HG03460 (cell line): ENCODE results near the gene NFYC.

Source experiments
- ATAC-seq: cut with Tn5 transposase; IDR thresholded peaks from one replicate; pipeline ENCODE4 v1.9.1; 2021; ENCODE audit not compliant: unreplicated experiment

NFYC gene

DNA sequence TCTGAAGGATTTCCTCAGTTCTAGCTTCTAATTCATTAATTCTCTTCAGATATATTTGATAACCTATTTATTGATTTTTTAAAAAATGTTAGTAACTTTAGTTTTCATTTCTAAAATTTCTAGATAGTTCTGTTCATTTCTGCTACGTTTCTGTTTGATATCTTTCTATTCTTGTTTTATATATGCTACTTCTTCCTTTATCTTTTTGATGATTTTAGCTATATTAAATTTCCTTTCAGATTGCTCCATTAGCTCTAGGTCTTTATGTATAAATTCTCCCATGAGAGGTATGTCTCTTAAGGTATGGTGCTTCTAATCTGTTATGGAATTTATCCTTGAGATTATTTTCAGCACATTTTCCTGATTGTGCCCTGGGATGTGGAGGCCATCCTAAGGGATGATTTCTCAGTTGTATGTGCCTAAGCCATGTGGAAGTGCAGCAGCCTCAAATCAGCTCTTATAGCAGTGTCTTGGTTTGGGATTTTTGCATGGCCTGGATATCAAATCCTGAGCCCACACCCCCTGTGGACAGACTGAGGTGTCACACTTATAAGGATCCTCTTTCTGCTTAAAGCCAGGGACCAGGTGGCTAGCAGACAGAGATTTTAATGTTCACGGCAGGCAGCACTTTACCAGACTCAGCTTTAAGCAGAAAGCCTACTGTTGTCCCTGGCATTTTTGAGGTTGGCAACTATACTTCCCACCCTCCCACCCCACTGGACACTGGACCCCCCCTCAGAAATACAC lies 85.9 kb downstream of the NFYC start:
- no peak for ATAC-seq

GRCh38 chr1:40780678-40781607 lies 89.4 kb downstream of the NFYC start:
- ATAC-seq, result no peak

GRCh38 chr1:40781608-40781971 lies 90.1 kb downstream of the NFYC start:
- ATAC-seq, result no peak

DNA sequence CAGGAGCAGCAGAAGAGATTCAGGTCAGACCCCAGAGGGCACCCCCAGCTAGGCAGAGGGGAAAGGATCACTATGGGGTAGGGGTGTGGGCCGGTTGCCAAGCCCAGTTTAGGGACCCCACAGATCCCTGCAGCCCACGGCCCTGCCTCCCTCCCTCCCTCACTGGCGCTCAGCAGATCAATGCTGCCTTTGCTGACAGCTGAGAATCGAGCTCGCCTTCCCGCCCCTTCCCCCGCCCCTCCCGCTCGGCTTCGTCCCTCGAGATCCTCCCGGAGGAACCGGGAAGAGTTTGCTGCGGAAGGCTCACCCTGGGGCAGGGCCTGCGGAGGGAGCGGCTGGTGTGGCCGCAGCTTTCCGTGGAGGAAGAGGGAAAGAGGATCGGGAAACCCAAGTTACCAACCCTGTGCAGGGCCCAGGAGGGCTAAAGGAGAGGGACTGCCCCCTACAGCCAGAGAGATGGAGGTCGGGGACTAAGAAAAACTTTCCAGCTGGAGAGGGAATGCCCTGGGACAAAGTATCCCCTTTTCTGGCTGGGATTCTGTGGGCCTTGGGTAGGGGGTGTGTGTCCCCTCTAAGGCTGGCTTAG lies 91.0 kb downstream of the NFYC start:
- no peak for ATAC-seq

DNA sequence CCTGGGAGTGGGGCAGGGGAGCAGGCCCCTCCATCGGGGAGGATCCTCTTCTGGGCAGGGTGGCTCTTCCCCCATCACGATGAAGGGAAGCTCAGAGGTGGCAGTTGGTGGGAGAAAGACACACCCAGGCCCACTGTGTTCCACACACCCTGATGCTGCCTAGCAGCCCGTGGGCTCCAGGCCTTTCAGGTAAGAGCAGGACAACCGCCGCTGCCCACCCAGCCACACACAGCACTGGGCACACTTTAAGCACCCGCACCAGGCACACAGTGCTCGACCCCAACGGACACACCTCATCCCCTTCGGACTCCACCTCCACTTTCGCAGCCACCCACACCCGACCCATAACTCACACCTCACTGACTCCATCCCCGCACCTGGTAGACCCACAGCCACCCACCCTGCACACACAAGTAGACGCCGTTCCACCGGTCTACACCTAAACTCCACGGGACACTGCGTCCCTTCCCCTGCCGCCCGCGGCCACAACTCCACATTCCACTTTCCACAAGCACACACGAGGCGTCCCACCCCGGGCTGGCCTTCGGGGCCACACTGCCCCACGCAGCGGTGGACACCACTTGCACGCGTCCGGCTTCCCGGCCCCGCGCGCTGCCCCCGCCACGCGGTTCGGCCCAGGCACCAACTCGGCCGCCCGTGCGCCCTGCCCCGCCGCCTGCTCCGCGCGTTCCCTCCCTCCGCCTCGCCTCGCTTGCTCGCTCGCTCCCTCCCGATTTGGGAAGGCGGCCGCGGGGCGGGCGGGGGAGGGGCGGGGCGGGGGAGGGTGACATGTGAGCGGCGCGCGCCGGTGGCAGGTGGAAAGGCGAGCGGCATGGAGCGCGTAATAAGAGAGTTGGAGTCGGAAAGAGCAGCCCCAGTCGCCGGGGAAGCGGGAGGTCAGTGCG lies 91.7 kb downstream of the NFYC start, which contains the start of gene KCNQ4:
Gene KCNQ4, plus strand, starts transcription at position 787 of the 905 bp plus-strand sequence. CDS start 307 bp downstream, outside the sequence.
- no peak for ATAC-seq

DNA sequence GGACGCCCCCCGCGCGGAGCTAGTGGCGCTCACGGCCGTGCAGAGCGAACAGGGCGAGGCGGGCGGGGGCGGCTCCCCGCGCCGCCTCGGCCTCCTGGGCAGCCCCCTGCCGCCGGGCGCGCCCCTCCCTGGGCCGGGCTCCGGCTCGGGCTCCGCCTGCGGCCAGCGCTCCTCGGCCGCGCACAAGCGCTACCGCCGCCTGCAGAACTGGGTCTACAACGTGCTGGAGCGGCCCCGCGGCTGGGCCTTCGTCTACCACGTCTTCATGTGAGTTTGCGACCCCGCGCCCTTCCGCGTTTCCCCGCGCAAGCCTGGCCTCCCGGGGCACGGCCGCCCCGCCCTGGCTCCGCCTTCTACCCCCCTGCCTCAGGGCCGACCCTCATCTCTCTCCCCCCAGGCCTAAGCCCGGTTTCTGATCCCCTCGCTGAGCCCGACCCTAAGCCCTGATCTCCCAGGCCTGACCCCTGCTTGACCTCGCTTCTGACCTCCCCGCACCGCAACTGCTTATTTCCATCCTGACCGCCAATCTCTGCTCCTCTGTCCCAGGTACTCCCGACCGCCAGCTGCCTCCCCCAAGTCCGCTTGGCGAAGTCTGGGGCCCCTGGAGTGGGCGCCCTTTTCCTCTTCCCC lies 92.8 kb downstream of the NFYC start:
- no peak for ATAC-seq

DNA sequence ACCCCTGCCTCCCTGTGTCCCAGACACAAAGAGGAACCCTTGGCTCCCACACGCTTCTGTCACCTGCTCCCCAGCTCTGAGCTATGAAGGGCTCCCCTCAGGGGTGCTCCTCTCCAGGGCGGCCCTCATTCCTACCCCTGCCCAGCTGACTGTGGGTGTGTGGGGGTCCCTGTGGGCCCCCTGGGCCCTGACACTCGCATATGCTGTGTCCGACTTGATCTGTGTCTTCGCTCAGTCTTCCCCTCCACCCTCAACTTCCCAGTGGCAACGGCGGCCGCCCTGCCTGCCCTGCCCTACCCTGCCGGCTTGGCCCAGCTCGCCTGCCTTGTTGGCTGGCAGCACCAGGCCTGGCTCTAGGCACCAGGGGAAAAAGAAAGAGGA lies 93.3 kb downstream of the NFYC start:
- no peak for ATAC-seq

- no peak for ATAC-seq
Observed at GRCh38 chr1:40785446-40785845, 93.9 kb downstream of the NFYC start.

DNA sequence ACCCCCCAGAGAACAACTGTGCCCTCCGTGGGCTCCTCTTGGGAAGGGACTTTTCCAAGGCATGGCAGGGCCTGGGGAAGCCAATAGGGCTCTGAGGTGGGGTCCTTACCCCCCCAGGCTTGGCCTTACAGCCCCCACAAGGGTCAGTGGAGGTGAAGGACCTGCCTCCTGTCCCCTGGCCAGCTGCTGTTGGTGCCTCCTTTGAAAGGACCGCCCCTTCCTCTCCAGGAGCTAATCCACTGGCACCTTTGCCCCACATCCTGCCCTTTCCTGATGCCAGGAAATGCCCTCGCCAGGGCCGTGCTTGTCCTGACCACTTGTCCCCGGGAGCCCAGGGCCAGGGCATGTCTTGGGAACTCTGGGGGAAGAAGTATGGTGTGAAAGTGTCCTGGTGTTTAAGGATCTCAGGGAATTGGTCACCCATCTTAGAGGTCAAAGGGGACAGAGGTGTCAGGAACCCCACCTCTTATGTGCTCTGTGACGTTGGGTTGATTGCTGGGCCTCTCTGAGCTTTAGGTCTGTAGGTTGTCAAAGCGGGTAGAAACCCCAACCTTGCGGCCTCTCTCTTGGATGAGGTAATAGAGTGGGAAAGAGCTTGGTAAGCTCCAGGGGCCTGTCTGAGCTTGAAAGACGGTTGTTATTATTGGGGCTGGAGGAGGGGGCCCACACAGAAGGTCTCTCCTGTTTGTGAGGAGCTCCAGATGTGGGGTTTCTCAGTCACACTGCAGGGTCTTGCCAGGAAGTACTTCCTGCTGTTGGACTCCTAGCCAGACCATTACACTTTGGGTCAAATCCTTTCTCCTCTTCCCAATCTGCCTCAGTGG lies 94.9 kb downstream of the NFYC start:
- no peak for ATAC-seq

DNA sequence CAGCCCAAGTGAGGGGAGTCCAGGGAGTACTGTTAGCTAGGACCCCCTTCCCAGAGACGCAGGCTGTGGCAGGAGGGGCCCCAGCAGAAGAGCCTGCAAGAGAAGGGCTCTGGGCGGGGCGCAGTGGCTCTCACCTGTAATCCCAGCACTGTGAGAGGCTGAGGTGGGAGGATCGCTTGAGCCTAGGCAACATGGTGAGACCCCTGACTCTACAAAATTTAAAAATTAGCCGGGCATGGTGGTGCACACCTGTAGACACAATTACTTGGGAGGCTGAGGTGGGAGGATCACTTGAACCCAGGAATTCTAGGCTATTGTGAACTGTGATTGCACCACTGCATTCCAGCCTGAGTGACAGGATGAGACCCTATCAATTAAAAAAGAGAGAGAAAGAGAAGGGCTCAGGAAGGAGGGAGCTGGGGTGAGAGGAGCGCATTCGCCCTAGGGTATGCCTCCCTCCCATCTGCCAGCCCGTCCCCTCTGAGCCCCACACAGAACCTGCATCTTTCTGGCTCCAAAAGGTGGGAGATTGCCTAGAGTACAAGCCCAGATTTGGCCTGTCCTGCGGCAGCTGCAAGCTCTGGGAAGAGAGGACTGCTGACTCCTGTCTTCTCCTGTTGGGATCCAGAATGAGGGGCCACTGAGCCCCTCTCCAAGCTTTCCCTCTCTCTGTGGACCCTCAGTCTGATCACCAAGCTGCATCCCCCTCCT lies 95.6 kb downstream of the NFYC start:
- no peak for ATAC-seq

DNA sequence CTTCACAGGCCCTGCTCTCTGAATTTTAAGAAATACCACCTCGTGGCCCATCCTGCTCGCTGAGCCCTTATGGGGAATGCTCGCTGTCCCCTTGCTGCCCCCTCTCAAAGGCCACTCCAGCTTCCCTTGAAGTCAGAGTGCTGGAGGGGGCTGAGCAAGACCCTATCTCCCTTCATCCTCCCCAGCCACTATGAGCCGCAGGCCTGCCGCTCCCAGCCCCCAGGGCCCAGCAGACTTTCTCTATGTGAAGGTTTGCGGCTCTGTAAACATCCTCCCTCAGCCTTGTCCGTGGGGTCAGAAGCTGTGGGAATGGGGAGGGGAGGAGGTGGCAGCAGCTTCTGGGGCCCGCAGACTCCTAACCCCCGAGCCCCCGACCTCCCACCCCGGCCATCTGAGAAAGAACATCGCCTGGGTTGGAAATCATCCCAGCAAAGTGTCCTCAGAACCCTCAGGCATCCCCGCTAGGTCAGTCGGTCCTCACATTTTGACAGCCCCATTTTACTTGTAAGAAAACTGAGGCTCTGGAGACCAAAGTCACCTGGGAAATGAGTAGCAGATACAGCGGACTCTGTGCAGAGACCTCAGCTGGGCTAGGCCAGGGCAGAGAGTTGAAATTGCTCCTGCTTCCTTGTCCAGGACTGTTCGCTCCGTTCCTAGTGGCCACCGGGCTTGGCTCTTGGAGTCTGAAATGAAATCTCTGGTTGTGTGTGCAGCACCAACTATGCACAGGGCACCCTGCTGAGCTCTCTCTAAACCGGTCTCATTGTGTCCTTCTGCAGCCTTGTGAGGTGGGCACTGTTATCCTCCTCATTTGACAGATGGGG lies 96.4 kb downstream of the NFYC start:
- no peak for ATAC-seq

DNA sequence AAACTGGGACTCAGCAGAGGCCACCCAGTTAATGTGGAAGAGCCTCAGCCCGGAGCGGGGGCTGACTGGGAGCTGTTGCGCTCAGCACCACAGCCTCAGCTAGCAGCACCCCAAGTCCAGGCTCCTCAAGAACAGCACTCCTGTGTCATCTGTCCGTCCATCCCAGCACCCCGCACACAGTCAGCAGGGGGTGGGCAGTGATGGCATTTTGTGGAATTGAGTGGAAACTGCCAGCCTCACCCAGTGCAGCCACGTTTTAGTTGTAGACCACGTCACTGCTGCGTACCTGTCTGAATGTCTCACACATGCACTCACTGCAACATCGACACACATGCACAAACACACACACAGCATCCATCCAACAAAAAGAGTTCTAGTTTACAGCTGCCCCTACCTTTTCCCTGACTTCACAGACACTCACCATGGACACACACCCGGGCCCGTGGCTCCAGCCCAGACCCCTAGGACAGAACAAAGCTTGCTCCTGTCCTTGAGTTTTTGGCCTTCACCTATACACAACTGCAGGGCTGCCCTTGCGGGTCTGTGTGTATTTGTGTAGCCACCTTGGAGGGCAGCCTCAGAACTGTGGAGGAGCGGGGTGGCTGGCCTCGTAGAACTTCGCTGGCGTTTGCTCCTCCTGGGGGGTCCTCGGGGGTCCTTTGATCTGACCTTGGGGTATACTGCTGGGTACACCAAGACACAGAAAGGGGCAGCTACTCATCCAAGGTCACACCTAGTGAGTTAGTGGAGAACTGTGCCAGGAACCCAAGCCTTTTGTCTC lies 97.2 kb downstream of the NFYC start:
- no peak for ATAC-seq

DNA sequence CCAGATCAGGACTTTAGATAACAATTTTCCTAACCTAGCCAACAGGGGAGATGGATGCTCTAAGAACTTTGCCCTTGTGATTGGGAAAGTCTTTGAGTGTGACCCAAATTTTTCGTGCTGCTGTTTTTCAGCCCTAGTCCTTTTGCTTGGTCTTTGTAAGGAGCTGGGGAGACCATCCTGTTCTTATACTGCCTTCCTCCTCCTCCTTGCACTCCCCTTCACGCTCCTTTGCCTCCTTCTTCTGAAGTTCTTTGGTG lies 97.8 kb downstream of the NFYC start:
- no peak for ATAC-seq

DNA sequence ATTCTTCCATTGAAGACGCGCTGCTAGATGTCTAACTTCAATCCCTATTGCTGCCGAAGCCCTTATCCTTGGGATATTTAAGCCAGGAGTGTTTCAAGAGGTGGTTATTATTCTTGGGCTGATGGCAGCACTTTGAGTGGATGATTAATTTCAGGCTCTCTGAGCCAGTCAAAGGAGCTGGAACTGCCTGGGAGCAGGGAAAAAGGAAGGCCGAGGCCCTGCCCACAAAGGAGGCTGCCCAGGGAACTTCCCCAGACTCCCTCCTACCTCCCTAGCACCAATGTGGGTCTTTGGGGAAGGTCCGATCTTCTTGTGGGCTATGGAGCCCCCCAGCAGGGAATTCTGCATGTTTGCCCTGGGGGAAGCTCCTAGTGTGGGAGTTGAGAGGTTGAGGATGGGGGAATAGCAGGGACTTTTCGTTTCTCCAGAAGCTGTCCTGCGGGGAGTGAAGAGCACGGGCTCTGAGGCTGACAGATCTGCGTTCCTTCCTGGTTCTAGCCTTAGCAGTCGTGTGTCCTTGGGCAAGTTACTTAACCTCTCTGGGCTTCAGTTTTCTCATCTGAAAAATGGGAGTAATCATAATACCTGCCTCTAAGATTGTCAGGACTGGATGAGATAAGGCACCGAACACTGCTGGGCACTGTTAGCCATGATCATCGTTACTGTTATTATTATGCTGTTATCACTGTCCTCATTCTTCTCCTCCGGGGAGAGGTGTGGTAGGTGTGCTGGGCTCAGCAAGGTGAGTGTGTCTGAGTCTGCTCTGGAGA lies 98.3 kb downstream of the NFYC start:
- no peak for ATAC-seq

DNA sequence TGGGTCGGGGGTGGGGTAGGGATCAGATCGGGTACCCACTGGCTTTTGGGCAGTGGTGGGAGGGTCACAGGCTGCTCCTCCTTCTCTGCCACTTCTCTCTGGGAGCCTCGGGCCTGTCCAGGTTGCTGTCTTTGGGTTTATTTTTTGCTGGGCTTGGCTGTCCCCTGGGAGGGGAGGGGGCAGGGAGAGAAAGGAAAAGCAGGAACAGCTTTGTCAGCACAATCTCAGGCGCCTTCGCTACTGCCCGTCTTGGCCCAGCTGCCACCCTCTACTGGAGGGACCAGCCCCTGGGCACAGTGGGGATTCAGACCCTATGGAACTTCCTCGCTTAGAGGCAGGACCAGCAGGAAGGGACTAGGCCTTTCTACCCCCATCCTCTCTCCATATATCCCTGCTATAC lies 100.5 kb downstream of the NFYC start:
- no peak for ATAC-seq

DNA sequence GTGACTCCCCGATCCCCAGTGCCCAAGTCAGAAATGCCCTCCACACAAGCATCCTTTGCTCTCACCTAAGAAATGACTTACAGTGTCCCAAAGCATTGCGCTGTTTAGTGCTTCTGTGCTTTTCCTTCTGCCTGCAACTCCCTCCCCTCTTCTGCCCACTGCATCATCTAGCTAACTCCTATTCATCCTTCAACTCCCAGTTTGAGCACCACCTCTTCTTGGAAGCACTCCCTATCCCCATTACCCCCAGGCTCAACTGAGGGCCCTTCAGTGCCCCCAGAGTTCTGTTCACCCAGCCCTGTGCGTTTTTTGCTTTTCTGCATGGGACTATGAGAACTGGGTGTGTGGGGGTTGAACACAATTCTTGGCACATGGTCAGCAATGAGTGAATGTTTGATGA lies 102.1 kb downstream of the NFYC start:
- ATAC-seq, result no peak

GRCh38 chr1:40794048-40794447 lies 102.5 kb downstream of the NFYC start:
- no peak for ATAC-seq
